ENCODE measurements around the gene ERBB4.

DNA sequence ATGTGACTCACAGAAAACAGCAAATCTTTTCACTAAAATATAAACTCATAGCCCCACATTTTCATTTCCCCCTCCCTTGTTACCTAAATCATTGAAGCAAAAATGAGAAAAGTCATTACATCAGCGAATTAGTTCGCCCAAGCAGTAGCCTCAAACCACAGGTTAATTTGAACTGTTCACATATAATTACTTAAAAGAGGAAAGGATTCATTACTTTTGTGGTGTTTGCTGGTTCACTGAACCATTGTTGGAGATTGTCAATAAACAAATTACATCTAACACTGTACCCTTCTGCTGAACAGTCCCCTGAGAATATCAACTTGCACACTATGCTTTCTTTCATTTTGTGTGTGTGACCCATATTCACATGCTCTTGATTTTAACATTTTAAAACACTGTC lies 238.7 kb downstream of the ERBB4 start:
- no peak for TF ChIP-seq JUN (IDR thresholded peaks at IDR 0.05)
- TF ChIP-seq, protein P1, sequence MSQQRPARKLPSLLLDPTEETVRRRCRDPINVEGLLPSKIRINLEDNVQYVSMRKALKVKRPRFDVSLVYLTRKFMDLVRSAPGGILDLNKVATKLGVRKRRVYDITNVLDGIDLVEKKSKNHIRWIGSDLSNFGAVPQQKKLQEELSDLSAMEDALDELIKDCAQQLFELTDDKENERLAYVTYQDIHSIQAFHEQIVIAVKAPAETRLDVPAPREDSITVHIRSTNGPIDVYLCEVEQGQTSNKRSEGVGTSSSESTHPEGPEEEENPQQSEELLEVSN (IDR thresholded peaks at IDR 0.05; ENCODE audit: borderline replicate concordance, low read depth): no peak
- TF ChIP-seq, protein P2, sequence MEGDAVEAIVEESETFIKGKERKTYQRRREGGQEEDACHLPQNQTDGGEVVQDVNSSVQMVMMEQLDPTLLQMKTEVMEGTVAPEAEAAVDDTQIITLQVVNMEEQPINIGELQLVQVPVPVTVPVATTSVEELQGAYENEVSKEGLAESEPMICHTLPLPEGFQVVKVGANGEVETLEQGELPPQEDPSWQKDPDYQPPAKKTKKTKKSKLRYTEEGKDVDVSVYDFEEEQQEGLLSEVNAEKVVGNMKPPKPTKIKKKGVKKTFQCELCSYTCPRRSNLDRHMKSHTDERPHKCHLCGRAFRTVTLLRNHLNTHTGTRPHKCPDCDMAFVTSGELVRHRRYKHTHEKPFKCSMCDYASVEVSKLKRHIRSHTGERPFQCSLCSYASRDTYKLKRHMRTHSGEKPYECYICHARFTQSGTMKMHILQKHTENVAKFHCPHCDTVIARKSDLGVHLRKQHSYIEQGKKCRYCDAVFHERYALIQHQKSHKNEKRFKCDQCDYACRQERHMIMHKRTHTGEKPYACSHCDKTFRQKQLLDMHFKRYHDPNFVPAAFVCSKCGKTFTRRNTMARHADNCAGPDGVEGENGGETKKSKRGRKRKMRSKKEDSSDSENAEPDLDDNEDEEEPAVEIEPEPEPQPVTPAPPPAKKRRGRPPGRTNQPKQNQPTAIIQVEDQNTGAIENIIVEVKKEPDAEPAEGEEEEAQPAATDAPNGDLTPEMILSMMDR (IDR thresholded peaks at IDR 0.05): no peak
- TF ChIP-seq, protein P3, sequence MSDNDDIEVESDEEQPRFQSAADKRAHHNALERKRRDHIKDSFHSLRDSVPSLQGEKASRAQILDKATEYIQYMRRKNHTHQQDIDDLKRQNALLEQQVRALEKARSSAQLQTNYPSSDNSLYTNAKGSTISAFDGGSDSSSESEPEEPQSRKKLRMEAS (IDR thresholded peaks at IDR 0.05): no peak
- TF ChIP-seq POLR2A (IDR thresholded peaks at IDR 0.05; ENCODE audit: low read length): no peak
- TF ChIP-seq MYC (IDR thresholded peaks at IDR 0.05; ENCODE audit: borderline replicate concordance, low read length): no peak
- TF ChIP-seq, protein P4, sequence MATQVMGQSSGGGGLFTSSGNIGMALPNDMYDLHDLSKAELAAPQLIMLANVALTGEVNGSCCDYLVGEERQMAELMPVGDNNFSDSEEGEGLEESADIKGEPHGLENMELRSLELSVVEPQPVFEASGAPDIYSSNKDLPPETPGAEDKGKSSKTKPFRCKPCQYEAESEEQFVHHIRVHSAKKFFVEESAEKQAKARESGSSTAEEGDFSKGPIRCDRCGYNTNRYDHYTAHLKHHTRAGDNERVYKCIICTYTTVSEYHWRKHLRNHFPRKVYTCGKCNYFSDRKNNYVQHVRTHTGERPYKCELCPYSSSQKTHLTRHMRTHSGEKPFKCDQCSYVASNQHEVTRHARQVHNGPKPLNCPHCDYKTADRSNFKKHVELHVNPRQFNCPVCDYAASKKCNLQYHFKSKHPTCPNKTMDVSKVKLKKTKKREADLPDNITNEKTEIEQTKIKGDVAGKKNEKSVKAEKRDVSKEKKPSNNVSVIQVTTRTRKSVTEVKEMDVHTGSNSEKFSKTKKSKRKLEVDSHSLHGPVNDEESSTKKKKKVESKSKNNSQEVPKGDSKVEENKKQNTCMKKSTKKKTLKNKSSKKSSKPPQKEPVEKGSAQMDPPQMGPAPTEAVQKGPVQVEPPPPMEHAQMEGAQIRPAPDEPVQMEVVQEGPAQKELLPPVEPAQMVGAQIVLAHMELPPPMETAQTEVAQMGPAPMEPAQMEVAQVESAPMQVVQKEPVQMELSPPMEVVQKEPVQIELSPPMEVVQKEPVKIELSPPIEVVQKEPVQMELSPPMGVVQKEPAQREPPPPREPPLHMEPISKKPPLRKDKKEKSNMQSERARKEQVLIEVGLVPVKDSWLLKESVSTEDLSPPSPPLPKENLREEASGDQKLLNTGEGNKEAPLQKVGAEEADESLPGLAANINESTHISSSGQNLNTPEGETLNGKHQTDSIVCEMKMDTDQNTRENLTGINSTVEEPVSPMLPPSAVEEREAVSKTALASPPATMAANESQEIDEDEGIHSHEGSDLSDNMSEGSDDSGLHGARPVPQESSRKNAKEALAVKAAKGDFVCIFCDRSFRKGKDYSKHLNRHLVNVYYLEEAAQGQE (IDR thresholded peaks at IDR 0.05): no peak
- no peak for TF ChIP-seq RCOR1 (IDR thresholded peaks at IDR 0.05; ENCODE audit: low read depth, low read length)
- TF ChIP-seq ESRRA (IDR thresholded peaks at IDR 0.05; ENCODE audit: borderline replicate concordance, low read length): no peak
- TF ChIP-seq CBX2 (IDR thresholded peaks at IDR 0.05; ENCODE audit: borderline replicate concordance, low read depth): no peak
- TF ChIP-seq POLR2AphosphoS2 (conservative IDR thresholded peaks at IDR 0.05; ENCODE audit: low read length): no peak
- TF ChIP-seq NR3C1 (IDR thresholded peaks at IDR 0.05): no peak
- TF ChIP-seq CHD4 (IDR thresholded peaks at IDR 0.05; ENCODE audit: borderline replicate concordance): no peak
